Muscle of leg (tissue), 11 donors: Measurements from ENCODE around the gene SPATA33. TPM values are rescaled to one million over a fixed set of nuclear protein-coding genes. Genes with fewer than 3 reads are reported as not detected.
"Not testable (repeated sequence)": the region's sequence is repeated elsewhere in the genome, so short reads cannot be mapped to it uniquely, and the experiment has no call there.

Experiments
- DNase-seq: peaks from one replicate; pipeline ENCODE4 v3.0.0; 2013
- H3K27ac ChIP-seq: one replicate; pipeline ENCODE4 v1.5.1; 2013; ENCODE audit warnings: mild to moderate bottlenecking, low read length, control low read depth
- H3K27me3 ChIP-seq: one replicate; pipeline ENCODE4 v1.6.1; 2013; ENCODE audit warnings: low read length; ENCODE audit not compliant: control insufficient read depth, insufficient read depth
- H3K36me3 ChIP-seq: one replicate; pipeline ENCODE4 v1.6.1; 2013; ENCODE audit warnings: low read length; ENCODE audit not compliant: control insufficient read depth, insufficient read depth
- H3K4me1 ChIP-seq: one replicate; pipeline ENCODE4 v1.6.1; 2013; ENCODE audit warnings: low read length; ENCODE audit not compliant: control insufficient read depth, insufficient read depth
- H3K4me3 ChIP-seq: one replicate; pipeline ENCODE4 v1.5.1; 2013; ENCODE audit warnings: low read length, control low read depth
- H3K9me3 ChIP-seq: replicated peaks from 2 replicates; pipeline ENCODE4 v1.6.1; 2013; ENCODE audit warnings: low read depth, low read length; ENCODE audit not compliant: control insufficient read depth
- WGBS: methylation state at CpG from one replicate; pipeline ENCODE4 v1.1.5; 2013; ENCODE audit warnings: missing lambda C conversion rate; ENCODE audit not compliant: insufficient coverage; 5-methylcytosine and 5-hydroxymethylcytosine counted together
- polyA plus RNA-seq, 8 donors: library from polyadenylated mRNA; unstranded; fragments of 120-200 nt; gene quantifications; one replicate each; pipeline versions ENCODE4 v1.2.1 to v1.2.3, GENCODE V29; 2013; ENCODE audit warnings: inconsistent platforms in 1 of 8, low replicate concordance in 1 of 8; ENCODE audit not compliant: insufficient read length in 8 of 8, insufficient read depth in 1 of 8
- total RNA-seq: library from RNA; stranded (reverse); fragments of 120-200 nt; gene quantifications from one replicate; pipeline ENCODE4 v1.2.4, GENCODE V29; 2013

Gene SPATA33
- total and polyA plus RNA-seq, 9 donors = 2.7 to 7.1 (median 4.7) TPM

DNA sequence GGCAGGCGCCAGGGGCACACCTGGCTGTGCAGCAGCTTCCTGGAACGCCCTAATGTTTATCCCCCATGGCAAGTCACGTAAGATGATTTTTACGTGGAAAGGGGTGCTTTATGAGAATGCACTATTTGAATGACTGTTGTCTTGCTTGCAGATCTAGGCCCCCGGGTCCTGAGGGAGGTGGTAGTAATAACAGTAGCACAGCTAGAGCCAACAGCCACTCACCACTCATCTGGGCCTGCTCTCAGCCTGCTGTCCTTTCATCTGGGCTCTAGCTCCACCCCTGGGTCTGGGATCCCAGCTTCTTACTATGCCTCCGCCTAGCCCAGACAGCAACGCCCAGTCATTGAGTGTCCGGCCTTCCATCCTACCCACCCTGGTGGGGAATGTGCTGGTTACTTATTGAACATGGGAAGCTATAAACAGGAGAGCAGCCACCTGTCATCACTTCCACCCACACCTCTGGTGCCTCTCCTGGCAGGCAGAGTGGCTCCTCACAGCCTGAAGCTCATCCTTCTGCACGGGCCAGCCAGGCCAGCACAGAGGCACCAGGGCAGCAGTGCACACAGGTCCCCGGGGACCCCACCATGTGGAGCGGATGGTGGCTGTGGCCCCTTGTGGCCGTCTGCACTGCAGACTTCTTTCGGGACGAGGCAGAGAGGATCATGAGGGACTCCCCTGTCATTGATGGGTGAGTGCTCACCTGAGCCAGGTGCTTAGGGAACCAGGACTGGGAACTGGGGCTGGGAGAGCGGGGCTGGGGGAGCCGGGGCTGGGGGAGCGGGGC lies 27.6 kb upstream of the SPATA33 start:
- Histone ChIP-seq H3K27me3 (peaks cover 41% of the 10 kb centered on the region), H3K27ac (no peak overlapping the region), H3K4me3 (no peak overlapping the region), H3K9me3 (peaks cover 4% of the 10 kb centered on the region), H3K36me3 (no peaks in the 10 kb centered on the region), H3K4me1 (no peaks in the 10 kb centered on the region)
- DNase-seq = no peak
- 89% methylated on average over 6 of the region's 17 CpGs for WGBS

DNA sequence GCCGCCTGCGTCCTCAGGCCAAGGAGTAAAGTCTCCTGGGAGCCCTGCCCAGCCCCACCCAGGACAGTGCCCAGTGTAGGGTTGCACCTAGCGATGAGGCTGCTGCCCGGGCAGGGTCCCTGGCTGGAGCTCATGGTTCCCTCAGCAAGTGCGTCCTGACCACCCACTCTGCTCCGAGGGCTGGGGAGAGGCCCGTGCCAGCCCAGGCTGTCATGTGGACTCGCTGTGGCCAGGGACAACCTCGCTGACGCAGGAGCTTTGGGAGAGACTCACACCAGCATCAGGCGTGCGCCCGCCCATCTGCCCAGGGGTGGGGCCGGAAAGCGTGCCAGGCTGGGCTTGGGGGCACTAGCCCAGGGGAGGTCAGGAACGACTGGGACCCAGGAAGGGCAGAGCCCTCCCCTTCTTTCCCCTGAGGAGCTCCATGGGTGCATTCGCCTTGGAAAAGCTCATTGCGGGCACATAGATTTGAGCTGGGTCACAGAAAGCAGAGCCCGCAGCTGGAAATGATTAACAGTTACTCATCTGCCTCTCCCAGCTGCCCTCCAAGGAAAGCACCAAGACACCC lies 24.5 kb upstream of the SPATA33 start:
- DNase-seq = no peak
- peaks cover 4% of the 10 kb centered on the region for H3K9me3 ChIP-seq
- H3K27ac ChIP-seq = no peak overlapping the region
- H3K27me3 ChIP-seq = peaks cover 34% of the 10 kb centered on the region
- no peaks in the 10 kb centered on the region for H3K36me3 ChIP-seq
- WGBS = 67% methylated on average over 18 of the region's 19 CpGs
- no peaks in the 10 kb centered on the region for H3K4me1 ChIP-seq
- no peak overlapping the region for H3K4me3 ChIP-seq

DNA sequence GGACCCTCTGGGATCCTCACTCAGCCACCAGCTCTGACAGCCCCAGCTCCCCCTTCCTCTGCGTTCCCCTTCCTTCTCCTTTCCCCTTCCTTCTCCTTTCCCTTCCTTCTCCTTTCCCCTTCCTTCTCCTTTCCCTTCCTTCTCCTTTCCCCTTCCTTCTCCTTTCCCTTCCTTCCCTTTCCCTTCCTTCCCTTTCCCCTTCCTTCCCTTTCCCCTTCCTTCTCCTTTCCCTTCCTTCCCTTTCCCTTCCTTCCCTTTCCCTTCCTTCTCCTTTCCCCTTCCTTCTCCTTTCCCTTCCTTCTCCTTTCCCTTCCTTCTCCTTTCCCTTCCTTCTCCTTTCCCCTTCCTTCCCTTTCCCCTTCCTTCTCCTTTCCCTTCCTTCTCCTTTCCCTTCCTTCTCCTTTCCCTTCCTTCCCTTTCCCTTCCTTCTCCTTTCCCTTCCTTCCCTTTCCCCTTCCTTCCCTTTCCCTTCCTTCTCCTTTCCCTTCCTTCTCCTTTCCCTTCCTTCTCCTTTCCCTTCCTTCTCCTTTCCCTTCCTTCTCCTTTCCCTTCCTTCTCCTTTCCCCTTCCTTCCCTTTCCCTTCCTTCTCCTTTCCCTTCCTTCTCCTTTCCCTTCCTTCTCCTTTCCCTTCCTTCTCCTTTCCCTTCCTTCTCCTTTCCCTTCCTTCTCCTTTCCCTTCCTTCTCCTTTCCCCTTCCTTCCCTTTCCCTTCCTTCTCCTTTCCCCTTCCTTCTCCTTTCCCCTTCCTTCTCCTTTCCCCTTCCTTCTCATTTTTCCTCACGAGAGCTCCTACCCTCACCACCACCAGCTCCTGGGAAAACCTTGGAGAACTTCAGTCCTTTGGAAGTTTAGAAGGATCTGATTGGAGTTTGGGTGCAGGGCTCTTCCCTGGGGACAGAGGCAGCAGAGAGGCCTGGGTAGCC lies 22.9 kb upstream of the SPATA33 start:
- H3K4me1 ChIP-seq, H3K4me3 ChIP-seq, H3K36me3 ChIP-seq, DNase-seq, H3K27ac ChIP-seq, H3K9me3 ChIP-seq: not testable (repeated sequence)
- 80% methylated on average over 1 of the region's 2 CpGs for WGBS
- peaks cover 32% of the 10 kb centered on the region for H3K27me3 ChIP-seq

DNA sequence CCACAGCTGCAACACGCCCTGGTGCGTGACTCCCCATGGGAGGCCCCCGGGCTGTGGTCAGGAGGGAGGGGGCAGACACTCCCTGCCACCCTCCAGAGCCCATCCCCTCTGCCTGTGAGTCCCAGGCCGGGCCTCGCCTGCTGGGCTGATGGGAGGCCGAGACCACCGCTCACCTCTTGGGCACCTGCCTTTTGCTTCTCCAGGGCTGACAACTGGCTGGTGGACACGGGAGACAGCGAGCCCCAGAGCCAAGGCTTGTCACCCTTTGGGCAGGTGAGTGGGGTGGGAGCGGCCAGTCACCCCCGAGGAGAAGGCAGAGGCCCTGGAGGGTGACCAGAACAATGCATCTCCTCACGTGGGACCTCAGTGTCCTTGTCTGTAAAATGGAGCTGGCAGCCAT lies 21.0 kb upstream of the SPATA33 start:
- H3K27ac ChIP-seq = no peak overlapping the region
- WGBS = 88% methylated on average over 7 of the region's 12 CpGs
- peaks cover 6% of the 10 kb centered on the region for H3K4me1 ChIP-seq
- H3K4me3 ChIP-seq = no peak overlapping the region
- H3K27me3 ChIP-seq = peaks cover 22% of the 10 kb centered on the region
- peaks cover 2% of the 10 kb centered on the region for H3K9me3 ChIP-seq
- DNase-seq = no peak
- H3K36me3 ChIP-seq = no peaks in the 10 kb centered on the region

DNA sequence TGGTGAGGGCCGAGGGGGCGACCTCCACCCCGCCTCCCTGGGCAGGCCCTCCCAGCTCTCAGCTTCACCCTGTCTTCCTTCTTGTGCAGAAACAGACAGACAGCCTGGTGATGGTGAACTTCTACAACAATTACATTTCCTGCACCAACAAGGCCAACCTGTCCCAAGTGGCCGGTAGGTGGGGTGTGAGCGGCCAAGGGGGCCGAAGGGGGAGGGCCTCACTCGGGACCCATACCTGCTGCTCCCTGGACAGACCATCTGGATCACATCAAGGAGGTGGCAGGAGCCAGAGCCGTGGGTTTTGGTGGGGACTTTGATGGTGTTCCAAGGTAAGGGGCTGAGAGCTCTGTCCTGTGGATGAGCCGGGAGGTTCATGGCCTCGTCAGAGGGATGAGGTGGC lies 20.3 kb upstream of the SPATA33 start:
- Histone ChIP-seq H3K27ac (no peak overlapping the region), H3K27me3 (peaks cover 16% of the 10 kb centered on the region)
- 41% methylated on average over 4 of the region's 10 CpGs for WGBS

DNA sequence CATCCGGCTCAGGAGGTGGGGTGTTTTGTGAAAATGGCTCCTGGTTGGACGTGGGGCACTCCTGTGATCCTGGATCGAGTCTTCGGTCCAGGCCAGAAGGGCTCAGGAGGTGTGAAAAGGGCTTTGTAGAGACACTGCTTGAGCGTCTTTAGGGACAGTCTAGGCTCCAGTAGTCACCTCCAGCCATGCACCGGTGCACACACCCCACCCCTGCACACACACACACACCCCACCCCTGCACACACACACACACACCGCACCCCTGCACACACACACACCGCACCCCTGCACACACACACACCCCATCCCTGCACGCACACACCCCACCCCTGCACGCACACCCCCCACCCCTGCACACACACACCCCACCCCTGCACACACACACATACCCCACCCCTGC lies 19.2 kb upstream of the SPATA33 start:
- WGBS = no CpG with 5 or more reads among the region's 10 CpGs
- H3K27me3 ChIP-seq = peaks cover 5% of the 10 kb centered on the region
- no peak for DNase-seq
- H3K4me1 ChIP-seq = peaks cover 6% of the 10 kb centered on the region
- H3K36me3 ChIP-seq = no peaks in the 10 kb centered on the region
- H3K9me3 ChIP-seq = peaks cover 2% of the 10 kb centered on the region
- no peak overlapping the region for H3K27ac ChIP-seq
- no peak overlapping the region for H3K4me3 ChIP-seq

More for the DNA sequence above, 20.3 kb upstream of the SPATA33 start:
- Histone ChIP-seq H3K36me3 (no peaks in the 10 kb centered on the region), H3K9me3 (peaks cover 2% of the 10 kb centered on the region), H3K4me1 (peaks cover 6% of the 10 kb centered on the region), H3K4me3 (no peak overlapping the region)
- DNase-seq = no peak

DNA sequence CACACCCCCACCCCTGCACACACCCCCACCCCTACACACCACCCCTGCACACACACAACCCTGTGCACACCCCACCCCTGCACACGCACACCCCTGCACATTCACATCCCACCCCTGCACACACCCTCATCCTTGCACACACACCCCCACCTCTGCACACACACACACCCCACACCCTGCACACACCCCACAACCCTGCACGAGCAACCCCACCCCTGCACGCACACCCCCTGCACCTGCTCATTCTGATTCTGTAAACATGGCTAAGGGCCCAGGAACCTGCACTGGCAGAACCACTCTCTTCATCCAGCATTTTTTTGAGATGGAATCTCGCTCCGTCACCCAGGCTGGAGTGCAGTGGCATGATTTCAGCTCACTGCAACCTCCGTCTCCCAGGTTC lies 18.3 kb upstream of the SPATA33 start:
- no peak for DNase-seq
- peaks cover 6% of the 10 kb centered on the region for H3K4me1 ChIP-seq
- peaks cover 2% of the 10 kb centered on the region for H3K9me3 ChIP-seq
- peaks cover 3% of the 10 kb centered on the region for H3K36me3 ChIP-seq
- no peaks in the 10 kb centered on the region for H3K27me3 ChIP-seq
- no peak overlapping the region for H3K4me3 ChIP-seq
- 87% methylated on average over 5 of the region's 6 CpGs for WGBS
- H3K27ac ChIP-seq = no peak overlapping the region

DNA sequence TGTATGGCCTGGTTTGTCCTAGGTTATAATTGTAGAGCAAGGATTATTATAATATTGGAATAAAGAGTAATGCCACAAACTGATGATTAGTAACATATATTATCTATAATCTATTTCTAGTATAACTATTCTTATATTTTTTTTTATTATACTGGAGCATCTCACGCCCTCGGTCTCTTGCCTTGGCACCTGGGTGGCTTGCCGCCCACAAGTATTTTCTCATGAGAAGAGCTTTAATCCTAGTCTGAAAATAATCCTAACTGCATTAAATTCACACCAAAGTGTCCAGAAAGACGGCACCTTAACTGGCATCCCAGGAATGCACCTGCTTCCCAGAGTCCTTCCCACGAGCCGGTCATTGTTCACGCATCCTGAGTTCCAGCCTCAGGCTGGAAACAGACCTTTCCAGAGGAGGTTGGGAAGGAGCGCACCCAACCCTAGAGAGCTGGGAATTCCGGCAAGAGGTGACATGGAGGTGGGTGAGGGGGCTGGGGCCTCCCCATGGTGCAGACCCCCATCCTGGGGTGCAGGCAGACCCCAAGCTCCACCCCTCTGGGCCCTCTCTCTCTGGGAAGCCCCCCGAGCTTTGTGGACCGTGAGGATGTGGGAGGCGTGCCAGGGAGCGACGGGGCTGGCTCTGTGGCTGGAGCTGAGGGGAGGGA lies 16.0 kb upstream of the SPATA33 start:
- Histone ChIP-seq H3K4me3 (no peak overlapping the region), H3K9me3 (no peaks in the 10 kb centered on the region), H3K36me3 (peaks cover 25% of the 10 kb centered on the region), H3K27me3 (no peaks in the 10 kb centered on the region), H3K27ac (no peak overlapping the region), H3K4me1 (peaks cover 6% of the 10 kb centered on the region)
- DNase-seq = no peak
- WGBS = 34% methylated on average over 5 of the region's 14 CpGs

DNA sequence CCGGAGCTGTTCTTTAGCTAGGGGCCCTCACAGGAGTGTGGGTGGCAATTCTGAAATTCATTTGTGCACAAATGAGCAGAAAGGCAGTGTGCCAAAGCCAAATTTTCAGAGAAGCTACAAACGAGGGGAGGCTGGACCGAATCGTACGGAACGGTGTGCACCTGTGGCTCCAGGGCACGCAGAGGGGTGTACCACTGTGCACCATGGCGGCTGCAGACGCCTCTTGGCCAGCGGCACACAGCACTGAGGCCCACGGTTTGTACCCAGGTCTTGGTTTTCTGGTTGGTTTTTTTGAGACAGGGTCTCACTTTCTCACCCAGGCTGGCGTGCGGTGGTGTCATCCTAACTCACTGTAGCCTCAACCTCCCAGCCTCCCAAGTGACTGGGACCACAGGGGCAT lies 15.1 kb upstream of the SPATA33 start:
- no peak for DNase-seq
- Histone ChIP-seq H3K4me3 (no peak overlapping the region), H3K27ac (no peak overlapping the region), H3K27me3 (no peaks in the 10 kb centered on the region), H3K36me3 (peaks cover 35% of the 10 kb centered on the region), H3K4me1 (peaks cover 6% of the 10 kb centered on the region), H3K9me3 (no peaks in the 10 kb centered on the region)
- WGBS = 76% methylated on average over 10 of the region's 13 CpGs
